Measurements from ENCODE around the gene MTHFD2L. TPM values are rescaled to one million over a fixed set of nuclear protein-coding genes. Genes with fewer than 3 reads are reported as not detected.

The MTHFD2L gene
- polyA plus RNA-seq, 1 donor from 2014 or later, result 43.5 TPM

DNA sequence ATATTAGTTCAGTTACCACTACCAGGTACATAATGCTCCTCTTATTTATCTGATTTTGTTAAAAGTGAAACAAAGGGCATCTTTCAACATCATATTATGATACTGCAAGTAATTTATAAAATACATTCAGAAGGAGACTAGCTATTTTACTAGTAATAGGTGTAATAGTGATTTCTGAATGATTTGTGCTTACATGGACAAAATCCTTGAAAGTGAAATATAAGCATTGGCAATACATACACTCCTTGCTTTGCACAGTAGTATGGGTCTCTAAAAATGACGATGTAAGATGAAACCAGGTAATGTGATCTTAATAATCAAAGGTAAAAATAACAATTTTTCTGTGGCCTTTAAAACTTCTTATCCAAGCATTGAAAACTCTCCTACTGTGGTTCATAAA lies 17.5 kb downstream of the MTHFD2L start:
- Histone ChIP-seq H3K79me2 (replicated peaks; ENCODE audit: insufficient read depth, low read length) (no peaks in the 10 kb centered on the region), H3F3A (ENCODE audit: insufficient read depth, low read length, poor library complexity, severe bottlenecking) (no peaks in the 10 kb centered on the region), H3K4me3 (ENCODE audit: low read length) (no peak overlapping the region), H3K27me3 (ENCODE audit: insufficient read depth, low read depth, low read length) (no peaks in the 10 kb centered on the region), H2AFZ (ENCODE audit: low read depth, low read length) (no peak overlapping the region), H4K20me1 (ENCODE audit: insufficient read depth) (no peaks in the 10 kb centered on the region), H3K9me2 (ENCODE audit: insufficient read depth, low read length) (no peaks in the 10 kb centered on the region), H3K27ac (ENCODE audit: low read length) (no peak overlapping the region), H3K9ac (ENCODE audit: low read length) (no peak overlapping the region), H3K36me3 (ENCODE audit: insufficient read depth, low read length) (no peaks in the 10 kb centered on the region), H3K9me3 (ENCODE audit: low read length) (no peaks in the 10 kb centered on the region), H3K4me2 (ENCODE audit: low read length) (no peak overlapping the region)
- TF ChIP-seq, protein P1, sequence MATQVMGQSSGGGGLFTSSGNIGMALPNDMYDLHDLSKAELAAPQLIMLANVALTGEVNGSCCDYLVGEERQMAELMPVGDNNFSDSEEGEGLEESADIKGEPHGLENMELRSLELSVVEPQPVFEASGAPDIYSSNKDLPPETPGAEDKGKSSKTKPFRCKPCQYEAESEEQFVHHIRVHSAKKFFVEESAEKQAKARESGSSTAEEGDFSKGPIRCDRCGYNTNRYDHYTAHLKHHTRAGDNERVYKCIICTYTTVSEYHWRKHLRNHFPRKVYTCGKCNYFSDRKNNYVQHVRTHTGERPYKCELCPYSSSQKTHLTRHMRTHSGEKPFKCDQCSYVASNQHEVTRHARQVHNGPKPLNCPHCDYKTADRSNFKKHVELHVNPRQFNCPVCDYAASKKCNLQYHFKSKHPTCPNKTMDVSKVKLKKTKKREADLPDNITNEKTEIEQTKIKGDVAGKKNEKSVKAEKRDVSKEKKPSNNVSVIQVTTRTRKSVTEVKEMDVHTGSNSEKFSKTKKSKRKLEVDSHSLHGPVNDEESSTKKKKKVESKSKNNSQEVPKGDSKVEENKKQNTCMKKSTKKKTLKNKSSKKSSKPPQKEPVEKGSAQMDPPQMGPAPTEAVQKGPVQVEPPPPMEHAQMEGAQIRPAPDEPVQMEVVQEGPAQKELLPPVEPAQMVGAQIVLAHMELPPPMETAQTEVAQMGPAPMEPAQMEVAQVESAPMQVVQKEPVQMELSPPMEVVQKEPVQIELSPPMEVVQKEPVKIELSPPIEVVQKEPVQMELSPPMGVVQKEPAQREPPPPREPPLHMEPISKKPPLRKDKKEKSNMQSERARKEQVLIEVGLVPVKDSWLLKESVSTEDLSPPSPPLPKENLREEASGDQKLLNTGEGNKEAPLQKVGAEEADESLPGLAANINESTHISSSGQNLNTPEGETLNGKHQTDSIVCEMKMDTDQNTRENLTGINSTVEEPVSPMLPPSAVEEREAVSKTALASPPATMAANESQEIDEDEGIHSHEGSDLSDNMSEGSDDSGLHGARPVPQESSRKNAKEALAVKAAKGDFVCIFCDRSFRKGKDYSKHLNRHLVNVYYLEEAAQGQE (IDR thresholded peaks at IDR 0.05; ENCODE audit: borderline replicate concordance), result no peak
- TF ChIP-seq POLR2AphosphoS5 (IDR thresholded peaks at IDR 0.05) (no peak), TAF1 (IDR thresholded peaks at IDR 0.05; ENCODE audit: low read depth) (no peak), SMC3 (conservative IDR thresholded peaks at IDR 0.05; ENCODE audit: poor library complexity) (no peak), EZH2 (IDR thresholded peaks at IDR 0.05; ENCODE audit: borderline replicate concordance, insufficient read depth, low read length, poor library complexity, severe bottlenecking) (no peak)
- TF ChIP-seq, protein P2, sequence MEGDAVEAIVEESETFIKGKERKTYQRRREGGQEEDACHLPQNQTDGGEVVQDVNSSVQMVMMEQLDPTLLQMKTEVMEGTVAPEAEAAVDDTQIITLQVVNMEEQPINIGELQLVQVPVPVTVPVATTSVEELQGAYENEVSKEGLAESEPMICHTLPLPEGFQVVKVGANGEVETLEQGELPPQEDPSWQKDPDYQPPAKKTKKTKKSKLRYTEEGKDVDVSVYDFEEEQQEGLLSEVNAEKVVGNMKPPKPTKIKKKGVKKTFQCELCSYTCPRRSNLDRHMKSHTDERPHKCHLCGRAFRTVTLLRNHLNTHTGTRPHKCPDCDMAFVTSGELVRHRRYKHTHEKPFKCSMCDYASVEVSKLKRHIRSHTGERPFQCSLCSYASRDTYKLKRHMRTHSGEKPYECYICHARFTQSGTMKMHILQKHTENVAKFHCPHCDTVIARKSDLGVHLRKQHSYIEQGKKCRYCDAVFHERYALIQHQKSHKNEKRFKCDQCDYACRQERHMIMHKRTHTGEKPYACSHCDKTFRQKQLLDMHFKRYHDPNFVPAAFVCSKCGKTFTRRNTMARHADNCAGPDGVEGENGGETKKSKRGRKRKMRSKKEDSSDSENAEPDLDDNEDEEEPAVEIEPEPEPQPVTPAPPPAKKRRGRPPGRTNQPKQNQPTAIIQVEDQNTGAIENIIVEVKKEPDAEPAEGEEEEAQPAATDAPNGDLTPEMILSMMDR (IDR thresholded peaks at IDR 0.05; ENCODE audit: poor library complexity, severe bottlenecking), result no peak

DNA sequence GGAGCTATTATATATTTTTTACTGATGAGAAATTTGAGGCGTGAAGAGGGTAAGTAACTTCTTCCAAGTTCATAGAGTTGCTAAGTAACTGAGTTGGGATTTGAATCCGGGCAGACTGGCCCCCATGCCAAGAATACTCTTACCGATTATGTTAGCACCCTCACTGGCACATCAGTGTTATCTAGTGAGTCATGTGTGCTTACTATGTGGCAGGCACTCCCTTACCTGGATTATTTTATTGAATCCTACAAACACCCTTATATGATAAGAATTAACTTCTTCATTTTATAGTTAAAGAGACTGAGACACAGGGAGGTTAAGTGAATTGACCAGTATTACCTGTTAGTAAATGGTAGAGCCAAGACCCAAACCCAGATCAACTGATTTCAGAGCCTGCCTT lies 20.9 kb downstream of the MTHFD2L start:
- Histone ChIP-seq H3F3A (ENCODE audit: insufficient read depth, low read length, poor library complexity, severe bottlenecking) (no peaks in the 10 kb centered on the region), H3K9me2 (ENCODE audit: insufficient read depth, low read length) (no peaks in the 10 kb centered on the region), H3K9ac (ENCODE audit: low read length) (no peak overlapping the region), H3K27me3 (ENCODE audit: insufficient read depth, low read depth, low read length) (no peaks in the 10 kb centered on the region), H3K9me3 (ENCODE audit: low read length) (no peaks in the 10 kb centered on the region), H2AFZ (ENCODE audit: low read depth, low read length) (no peak overlapping the region), H3K27ac (ENCODE audit: low read length) (no peak overlapping the region), H3K79me2 (replicated peaks; ENCODE audit: insufficient read depth, low read length) (no peaks in the 10 kb centered on the region), H3K4me2 (ENCODE audit: low read length) (no peak overlapping the region), H4K20me1 (ENCODE audit: insufficient read depth) (no peaks in the 10 kb centered on the region), H3K4me3 (ENCODE audit: low read length) (no peak overlapping the region), H3K36me3 (ENCODE audit: insufficient read depth, low read length) (no peaks in the 10 kb centered on the region)
- no peak for TF ChIP-seq RAD21 (conservative IDR thresholded peaks at IDR 0.05)
- TF ChIP-seq, protein P2 (IDR thresholded peaks at IDR 0.05; ENCODE audit: poor library complexity, severe bottlenecking), result no peak
- TF ChIP-seq MXI1 (conservative IDR thresholded peaks at IDR 0.05; ENCODE audit: poor library complexity, severe bottlenecking), result no peak
- no peak for TF ChIP-seq EZH2 (IDR thresholded peaks at IDR 0.05; ENCODE audit: borderline replicate concordance, insufficient read depth, low read length, poor library complexity, severe bottlenecking)
- TF ChIP-seq, protein P1 (IDR thresholded peaks at IDR 0.05; ENCODE audit: borderline replicate concordance), result no peak
- no peak for TF ChIP-seq POLR2AphosphoS5 (IDR thresholded peaks at IDR 0.05)

Measured in neural cell (in vitro differentiated cells).